ENCODE data around the gene TMEM9B. TPM values are rescaled to one million over a fixed set of nuclear protein-coding genes. Genes with fewer than 3 reads are reported as not detected.
"Not testable (repeated sequence)": the region's sequence is repeated elsewhere in the genome, so short reads cannot be mapped to it uniquely, and the experiment has no call there.

Gene TMEM9B
- polyA plus RNA-seq, 1 donor from 2014 or later = 63.1 TPM

- no peaks in the 10 kb centered on the region for H4K20me1 ChIP-seq (ENCODE audit: insufficient read depth)
- no peak overlapping the region for H3K4me2 ChIP-seq (ENCODE audit: low read length)
- TF ChIP-seq SMC3 (conservative IDR thresholded peaks at IDR 0.05; ENCODE audit: poor library complexity) = no peak
- no peak for TF ChIP-seq POLR2AphosphoS5 (IDR thresholded peaks at IDR 0.05)
- TF ChIP-seq MXI1 (conservative IDR thresholded peaks at IDR 0.05; ENCODE audit: poor library complexity, severe bottlenecking) = no peak
- no peak for TF ChIP-seq RAD21 (conservative IDR thresholded peaks at IDR 0.05)
- TF ChIP-seq EZH2 (IDR thresholded peaks at IDR 0.05; ENCODE audit: borderline replicate concordance, insufficient read depth, low read length, poor library complexity, severe bottlenecking) = no peak
- TF ChIP-seq CTCF (IDR thresholded peaks at IDR 0.05; ENCODE audit: poor library complexity, severe bottlenecking) = no peak
- TF ChIP-seq REST (IDR thresholded peaks at IDR 0.05; ENCODE audit: borderline replicate concordance) = no peak
- no peak for TF ChIP-seq EP300 (conservative IDR thresholded peaks at IDR 0.05; ENCODE audit: poor library complexity, severe bottlenecking)
- H3K79me2 ChIP-seq (replicated peaks; ENCODE audit: insufficient read depth, low read length) = no peaks in the 10 kb centered on the region
- no peak overlapping the region for H3K4me3 ChIP-seq (ENCODE audit: low read length)
- no peaks in the 10 kb centered on the region for H3K9me2 ChIP-seq (ENCODE audit: insufficient read depth, low read length)
- no peak overlapping the region for H2AFZ ChIP-seq (ENCODE audit: low read depth, low read length)
- H3K36me3 ChIP-seq (ENCODE audit: insufficient read depth, low read length) = no peaks in the 10 kb centered on the region
- H3F3A ChIP-seq (ENCODE audit: insufficient read depth, low read length, poor library complexity, severe bottlenecking) = no peaks in the 10 kb centered on the region
- H3K9ac ChIP-seq (ENCODE audit: low read length) = no peak overlapping the region
- H3K27me3 ChIP-seq (ENCODE audit: insufficient read depth, low read depth, low read length) = no peaks in the 10 kb centered on the region
- H3K27ac ChIP-seq (ENCODE audit: low read length) = no peak overlapping the region
- no peaks in the 10 kb centered on the region for H3K9me3 ChIP-seq (ENCODE audit: low read length)
Measured at GRCh38 chr11:8980485-8980884, 16.2 kb upstream of the TMEM9B start.

- not testable (repeated sequence) for H2AFZ ChIP-seq (ENCODE audit: low read depth, low read length); H3K4me3 ChIP-seq (ENCODE audit: low read length); H4K20me1 ChIP-seq (ENCODE audit: insufficient read depth); H3K79me2 ChIP-seq (replicated peaks; ENCODE audit: insufficient read depth, low read length); H3K9ac ChIP-seq (ENCODE audit: low read length); H3F3A ChIP-seq (ENCODE audit: insufficient read depth, low read length, poor library complexity, severe bottlenecking); H3K27me3 ChIP-seq (ENCODE audit: insufficient read depth, low read depth, low read length); H3K4me2 ChIP-seq (ENCODE audit: low read length); H3K27ac ChIP-seq (ENCODE audit: low read length); H3K9me2 ChIP-seq (ENCODE audit: insufficient read depth, low read length); H3K36me3 ChIP-seq (ENCODE audit: insufficient read depth, low read length); H3K9me3 ChIP-seq (ENCODE audit: low read length)
Measured at GRCh38 chr11:8979365-8979764, 15.1 kb upstream of the TMEM9B start.

- Histone ChIP-seq H3K9me3 (ENCODE audit: low read length) (no peaks in the 10 kb centered on the region), H3K9me2 (ENCODE audit: insufficient read depth, low read length) (no peaks in the 10 kb centered on the region), H2AFZ (ENCODE audit: low read depth, low read length) (no peak overlapping the region)
Measured at GRCh38 chr11:8973121-8973520, 8.9 kb upstream of the TMEM9B start.

More at GRCh38 chr11:8973121-8973520, 8.9 kb upstream of the TMEM9B start:
- Histone ChIP-seq H3K9ac (ENCODE audit: low read length) (no peak overlapping the region), H3K4me3 (ENCODE audit: low read length) (no peak overlapping the region), H3K27ac (ENCODE audit: low read length) (no peak overlapping the region), H3K4me2 (ENCODE audit: low read length) (no peak overlapping the region), H3K36me3 (ENCODE audit: insufficient read depth, low read length) (no peaks in the 10 kb centered on the region), H4K20me1 (ENCODE audit: insufficient read depth) (no peaks in the 10 kb centered on the region), H3K27me3 (ENCODE audit: insufficient read depth, low read depth, low read length) (no peaks in the 10 kb centered on the region), H3K79me2 (replicated peaks; ENCODE audit: insufficient read depth, low read length) (no peaks in the 10 kb centered on the region), H3F3A (ENCODE audit: insufficient read depth, low read length, poor library complexity, severe bottlenecking) (no peaks in the 10 kb centered on the region)
- no peak for TF ChIP-seq EP300 (conservative IDR thresholded peaks at IDR 0.05; ENCODE audit: poor library complexity, severe bottlenecking)
- TF ChIP-seq RAD21 (conservative IDR thresholded peaks at IDR 0.05) = no peak
- no peak for TF ChIP-seq MXI1 (conservative IDR thresholded peaks at IDR 0.05; ENCODE audit: poor library complexity, severe bottlenecking)
- no peak for TF ChIP-seq CTCF (IDR thresholded peaks at IDR 0.05; ENCODE audit: poor library complexity, severe bottlenecking)
- no peak for TF ChIP-seq TAF1 (IDR thresholded peaks at IDR 0.05; ENCODE audit: low read depth)
- TF ChIP-seq POLR2AphosphoS5 (IDR thresholded peaks at IDR 0.05) = no peak
- TF ChIP-seq SMC3 (conservative IDR thresholded peaks at IDR 0.05; ENCODE audit: poor library complexity) = no peak
- TF ChIP-seq EZH2 (IDR thresholded peaks at IDR 0.05; ENCODE audit: borderline replicate concordance, insufficient read depth, low read length, poor library complexity, severe bottlenecking) = no peak
- no peak for TF ChIP-seq REST (IDR thresholded peaks at IDR 0.05; ENCODE audit: borderline replicate concordance)
